ENCODE results near the gene DMP1. TPM values are rescaled to one million over a fixed set of nuclear protein-coding genes. Genes with fewer than 3 reads are reported as not detected.

The DMP1 gene
- total and polyA plus RNA-seq, 4 donors, result not detected

GRCh38 chr4:87662871-87663270 lies 12.8 kb downstream of the DMP1 start:
- no peak overlapping the region for H3K4me3 ChIP-seq
- peaks cover 0 to 4% (median 0%) of the 10 kb centered on the region in 5 donors for H3K4me1 ChIP-seq (ENCODE audit: control insufficient read depth in 5 of 5, insufficient read depth in 5 of 5, low read length in 5 of 5)
- no peak for TF ChIP-seq CTCF (IDR thresholded peaks at IDR 0.05; ENCODE audit: control extremely low read depth, extremely low read depth)
- H3K27me3 ChIP-seq (ENCODE audit: control insufficient read depth in 3 of 3, insufficient read depth in 3 of 3, low read length in 2 of 3), result no peaks in the 10 kb centered on the region
- ATAC-seq (ENCODE audit: insufficient read depth, low FRiP score), result no peak
- H3K9ac ChIP-seq (ENCODE audit: insufficient read depth in 1 of 2, low read length in 2 of 2), result no peak overlapping the region
- H3K9me3 ChIP-seq (ENCODE audit: control insufficient read depth in 4 of 4, insufficient read depth in 3 of 4, low read length in 3 of 4), result no peaks in the 10 kb centered on the region
- H3K27ac ChIP-seq (ENCODE audit: low read depth in 1 of 2, low read length in 1 of 2), result no peak overlapping the region
- no peaks in the 10 kb centered on the region for H3K36me3 ChIP-seq (ENCODE audit: control insufficient read depth in 4 of 4, insufficient read depth in 4 of 4, low read length in 4 of 4)
- DNase-seq, result no peak
- 90 to 91% methylated on average over 9 of the region's 9 CpGs for WGBS, 2 donors

- Histone ChIP-seq H3K36me3 (ENCODE audit: control insufficient read depth in 4 of 4, insufficient read depth in 4 of 4, low read length in 4 of 4) (no peaks in the 10 kb centered on the region), H3K4me1 (ENCODE audit: control insufficient read depth in 5 of 5, insufficient read depth in 5 of 5, low read length in 5 of 5) (peaks cover 0 to 7% (median 0%) of the 10 kb centered on the region in 5 donors), H3K9ac (ENCODE audit: insufficient read depth in 1 of 2, low read length in 2 of 2) (no peak overlapping the region), H3K27ac (ENCODE audit: low read depth in 1 of 2, low read length in 1 of 2) (no peak overlapping the region), H3K9me3 (ENCODE audit: control insufficient read depth in 4 of 4, insufficient read depth in 3 of 4, low read length in 3 of 4) (peaks cover 4 to 16% (median 6%) of the 10 kb centered on the region in 4 donors), H3K4me3 (no peak overlapping the region), H3K27me3 (ENCODE audit: control insufficient read depth in 3 of 3, insufficient read depth in 3 of 3, low read length in 2 of 3) (no peaks in the 10 kb centered on the region)
- peak in 1 of 3 donors; percentile 16 for DNase-seq
- 80 to 84% methylated on average over 3 of the region's 3 CpGs for WGBS, 2 donors
- no peak for TF ChIP-seq CTCF (IDR thresholded peaks at IDR 0.05; ENCODE audit: control extremely low read depth, extremely low read depth)
- ATAC-seq (ENCODE audit: insufficient read depth, low FRiP score), result no peak
These were observed 19.3 kb downstream of the DMP1 start for GRCh38 chr4:87669373-87669772.

GRCh38 chr4:87677731-87678130 lies 27.7 kb downstream of the DMP1 start:
- no peak overlapping the region for H3K9ac ChIP-seq (ENCODE audit: insufficient read depth in 1 of 2, low read length in 2 of 2)
- H3K4me1 ChIP-seq (ENCODE audit: control insufficient read depth in 5 of 5, insufficient read depth in 5 of 5, low read length in 5 of 5), result peaks cover 0 to 6% (median 0%) of the 10 kb centered on the region in 5 donors
- 41 to 55% methylated on average over 7 of the region's 7 CpGs for WGBS, 2 donors
- H3K27me3 ChIP-seq (ENCODE audit: control insufficient read depth in 3 of 3, insufficient read depth in 3 of 3, low read length in 2 of 3), result no peaks in the 10 kb centered on the region
- no peak overlapping the region for H3K27ac ChIP-seq (ENCODE audit: low read depth in 1 of 2, low read length in 1 of 2)
- no peak for ATAC-seq (ENCODE audit: insufficient read depth, low FRiP score)
- no peak overlapping the region for H3K4me3 ChIP-seq
- no peak for TF ChIP-seq CTCF (IDR thresholded peaks at IDR 0.05; ENCODE audit: control extremely low read depth, extremely low read depth)
- no peaks in the 10 kb centered on the region for H3K36me3 ChIP-seq (ENCODE audit: control insufficient read depth in 4 of 4, insufficient read depth in 4 of 4, low read length in 4 of 4)
- peaks cover 0 to 7% (median 5%) of the 10 kb centered on the region in 4 donors for H3K9me3 ChIP-seq (ENCODE audit: control insufficient read depth in 4 of 4, insufficient read depth in 3 of 4, low read length in 3 of 4)
- peak in 1 of 3 donors; percentile 43 for DNase-seq
